Measurements from ENCODE around the gene ODC1.
"Not testable (repeated sequence)": the region's sequence is repeated elsewhere in the genome, so short reads cannot be mapped to it uniquely, and the experiment has no call there.

GRCh38 chr2:10457195-10457594, 9.1 kb upstream of the ODC1 start:
- not testable (repeated sequence) for TF ChIP-seq POLR2AphosphoS5 (IDR thresholded peaks at IDR 0.05; ENCODE audit: insufficient read depth, low read depth, low read length); CTCF (IDR thresholded peaks at IDR 0.05; ENCODE audit: extremely low read depth in 1 of 2, insufficient read depth in 1 of 2, low read depth in 1 of 2, low read length in 2 of 2); MYC (IDR thresholded peaks at IDR 0.05; ENCODE audit: low read depth, low read length); MAX (IDR thresholded peaks at IDR 0.05; ENCODE audit: insufficient read depth, insufficient read length); POLR2A (IDR thresholded peaks at IDR 0.05; ENCODE audit: low read depth, low read length); EZH2 (IDR thresholded peaks at IDR 0.05; ENCODE audit: borderline replicate concordance, low read depth, low read length, severe bottlenecking); JUN (IDR thresholded peaks at IDR 0.05; ENCODE audit: borderline replicate concordance, insufficient read depth, insufficient read length, low read depth); FOS (IDR thresholded peaks at IDR 0.05; ENCODE audit: borderline replicate concordance, insufficient read depth, low read length); GATA2 (IDR thresholded peaks at IDR 0.05; ENCODE audit: insufficient read depth, insufficient read length, low read depth, low read length)
